ENCODE results near the gene KCTD10.

GRCh38 chr12:109444259-109444658 is 32.8 kb downstream of the KCTD10 start:
- no peak for TF ChIP-seq CTCF (IDR thresholded peaks at IDR 0.05)
- TF ChIP-seq, protein P1, sequence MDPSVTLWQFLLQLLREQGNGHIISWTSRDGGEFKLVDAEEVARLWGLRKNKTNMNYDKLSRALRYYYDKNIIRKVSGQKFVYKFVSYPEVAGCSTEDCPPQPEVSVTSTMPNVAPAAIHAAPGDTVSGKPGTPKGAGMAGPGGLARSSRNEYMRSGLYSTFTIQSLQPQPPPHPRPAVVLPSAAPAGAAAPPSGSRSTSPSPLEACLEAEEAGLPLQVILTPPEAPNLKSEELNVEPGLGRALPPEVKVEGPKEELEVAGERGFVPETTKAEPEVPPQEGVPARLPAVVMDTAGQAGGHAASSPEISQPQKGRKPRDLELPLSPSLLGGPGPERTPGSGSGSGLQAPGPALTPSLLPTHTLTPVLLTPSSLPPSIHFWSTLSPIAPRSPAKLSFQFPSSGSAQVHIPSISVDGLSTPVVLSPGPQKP (IDR thresholded peaks at IDR 0.05; ENCODE audit: low read depth, low read length), result no peak
- TF ChIP-seq POLR2A (IDR thresholded peaks at IDR 0.05; ENCODE audit: low read length), result no peak
- no peak for TF ChIP-seq FOXS1 (CRISPR knock-in tag; IDR thresholded peaks at IDR 0.05)
- TF ChIP-seq JUN (IDR thresholded peaks at IDR 0.05), result no peak
- no peak for TF ChIP-seq CHD2 (IDR thresholded peaks at IDR 0.05; ENCODE audit: low read length, partially characterized antibody)
- TF ChIP-seq RFX5 (IDR thresholded peaks at IDR 0.05), result no peak
- TF ChIP-seq CBX8 (IDR thresholded peaks at IDR 0.05), result no peak
- no peak for TF ChIP-seq NFE2L2 (conservative IDR thresholded peaks at IDR 0.05; ENCODE audit: low read length)
- no peak for TF ChIP-seq HOXA7 (CRISPR knock-in tag; IDR thresholded peaks at IDR 0.05)

Measured in A549 (cell line).